GM18867 (cell line): Measurements from ENCODE around the gene ZNF618.

ENCODE experiments used
- ATAC-seq: cut with Tn5 transposase; IDR thresholded peaks from one replicate; pipeline ENCODE4 v1.9.1; 2021; ENCODE audit warnings: mild to moderate bottlenecking, moderate library complexity; ENCODE audit not compliant: unreplicated experiment

ZNF618 gene

DNA sequence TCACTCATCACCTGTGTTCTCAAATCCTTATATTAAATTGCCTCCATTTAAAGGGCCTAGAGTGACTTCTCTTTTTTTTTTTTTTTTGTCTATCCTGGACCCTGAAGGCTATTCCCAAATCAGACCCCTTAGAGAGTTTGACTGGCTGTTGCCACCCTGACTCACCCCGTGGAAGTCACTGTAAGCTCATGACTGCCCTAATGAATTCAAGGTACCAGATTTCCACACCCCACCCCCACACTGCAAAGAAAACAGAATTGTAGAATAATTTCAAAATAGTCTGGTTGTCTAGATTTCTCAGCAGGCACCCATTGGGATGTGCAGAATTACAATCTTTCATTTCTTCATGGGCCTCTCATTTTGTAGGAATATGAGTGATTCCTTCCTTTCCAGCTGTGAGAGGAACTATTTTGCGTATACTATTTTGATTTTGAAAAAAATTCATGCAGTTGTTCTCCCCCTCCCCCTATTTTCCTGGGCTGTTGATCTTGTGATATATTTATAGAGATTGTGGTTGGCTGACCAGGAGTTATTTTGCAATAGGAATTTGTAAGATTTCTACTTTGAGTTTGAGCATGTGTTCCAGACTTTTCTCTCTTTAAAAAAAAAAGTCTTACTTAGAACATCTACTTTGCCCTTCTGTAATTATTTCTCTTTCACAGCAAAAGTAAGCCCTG, 79.1 kb downstream of the ZNF618 start:
- no peak for ATAC-seq

DNA sequence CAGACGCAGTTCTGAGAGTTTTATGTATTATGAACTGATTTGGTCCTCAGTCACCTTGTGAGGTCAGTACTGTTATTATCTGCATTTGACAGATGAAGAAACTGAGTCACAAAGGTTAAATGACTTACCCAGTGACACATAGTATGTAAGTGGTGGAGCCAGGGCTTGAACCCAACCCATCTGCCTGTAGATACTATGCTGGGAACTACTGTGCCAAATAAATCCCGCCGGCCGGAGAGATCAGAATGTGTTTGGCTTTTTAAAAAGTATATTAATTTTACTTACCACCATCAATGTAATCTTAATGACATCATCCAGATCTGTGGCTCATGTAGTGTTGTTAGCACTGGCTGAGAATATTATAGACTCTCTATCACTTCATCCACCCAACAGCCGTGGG, 80.8 kb downstream of the ZNF618 start:
- ATAC-seq: no peak

DNA sequence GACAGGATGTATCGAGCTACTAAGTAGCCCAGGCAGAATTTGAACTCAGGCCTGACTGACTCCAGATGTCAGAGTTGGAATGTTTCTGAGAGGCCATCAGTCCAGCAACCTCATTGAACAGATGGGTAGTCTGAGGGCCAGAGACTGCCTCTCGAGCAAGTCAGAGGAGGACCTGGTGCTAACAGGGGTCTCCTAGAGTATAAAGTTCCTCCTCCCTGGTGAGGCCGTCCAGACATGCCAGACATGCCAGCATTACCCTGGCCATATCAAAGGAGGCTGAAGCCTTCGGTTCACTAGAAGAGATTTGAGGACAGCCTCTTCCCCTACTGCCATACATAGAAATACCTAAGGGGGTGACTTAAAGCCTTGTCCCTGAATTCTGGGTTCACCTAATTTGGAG, 81.2 kb downstream of the ZNF618 start:
- no peak for ATAC-seq

DNA sequence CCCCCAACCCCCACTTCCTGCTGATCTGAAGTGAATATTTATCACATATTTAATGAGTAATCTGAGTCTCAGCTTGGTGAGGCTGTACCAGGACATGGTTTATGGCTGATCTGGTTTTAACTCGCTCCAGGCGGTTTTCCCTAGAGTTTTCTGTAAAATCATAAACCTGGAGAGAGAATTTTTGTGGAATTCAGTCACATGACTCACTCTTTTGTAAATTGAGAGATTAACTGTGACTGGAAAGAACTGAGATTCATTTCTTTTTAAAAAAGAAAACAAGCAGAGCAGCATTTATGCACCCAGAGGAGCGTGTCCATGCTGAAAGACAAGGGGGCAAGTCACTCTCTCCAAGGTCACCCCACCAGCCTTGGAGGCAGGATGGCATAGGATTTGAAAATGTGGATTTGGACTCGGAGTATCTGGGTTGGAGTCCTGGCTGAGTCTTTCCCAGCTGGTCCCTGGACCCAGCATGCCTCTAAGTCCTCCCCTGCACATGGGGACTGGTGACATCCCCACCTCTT, 81.8 kb downstream of the ZNF618 start:
- ATAC-seq: no peak

DNA sequence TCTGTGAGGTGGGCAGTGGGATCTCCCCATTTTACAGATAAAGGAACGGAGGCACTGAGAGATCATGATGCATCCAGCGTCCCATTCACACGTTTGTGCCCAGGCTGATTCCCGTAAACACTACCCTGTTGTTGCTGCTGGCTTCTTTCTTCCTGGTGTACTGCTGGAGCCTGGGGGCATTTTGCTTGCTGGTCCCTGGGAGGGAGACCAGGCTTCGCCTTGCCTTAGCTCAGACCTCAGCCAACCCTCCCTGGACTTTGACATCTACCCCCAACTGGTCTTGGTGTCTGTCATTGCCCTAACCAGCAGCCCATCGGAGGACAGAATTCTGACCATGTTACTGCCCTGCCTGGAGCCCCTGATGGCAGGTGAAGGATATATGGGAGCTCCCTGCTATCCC, 82.4 kb downstream of the ZNF618 start:
- ATAC-seq: no peak

DNA sequence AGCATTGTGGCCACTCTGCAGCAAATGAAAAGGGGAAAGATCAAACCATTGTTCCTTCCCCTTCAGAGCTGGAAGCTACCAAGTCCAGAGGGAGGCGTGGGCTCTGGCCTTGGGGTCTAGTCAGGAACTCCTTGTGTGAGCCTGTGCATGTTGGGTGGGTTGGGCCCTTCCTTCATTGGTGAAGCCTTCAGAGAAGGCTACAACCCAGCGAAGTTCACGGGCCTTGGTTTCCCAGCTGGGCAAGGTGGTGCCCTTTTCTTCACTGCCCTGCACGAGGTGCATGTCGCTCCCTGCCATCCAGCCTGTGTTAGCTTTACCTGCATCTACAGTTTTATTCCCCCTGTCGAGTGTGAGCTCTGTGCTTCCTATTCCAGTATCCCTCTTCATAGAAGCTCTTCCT, 84.7 kb downstream of the ZNF618 start:
- no peak for ATAC-seq

DNA sequence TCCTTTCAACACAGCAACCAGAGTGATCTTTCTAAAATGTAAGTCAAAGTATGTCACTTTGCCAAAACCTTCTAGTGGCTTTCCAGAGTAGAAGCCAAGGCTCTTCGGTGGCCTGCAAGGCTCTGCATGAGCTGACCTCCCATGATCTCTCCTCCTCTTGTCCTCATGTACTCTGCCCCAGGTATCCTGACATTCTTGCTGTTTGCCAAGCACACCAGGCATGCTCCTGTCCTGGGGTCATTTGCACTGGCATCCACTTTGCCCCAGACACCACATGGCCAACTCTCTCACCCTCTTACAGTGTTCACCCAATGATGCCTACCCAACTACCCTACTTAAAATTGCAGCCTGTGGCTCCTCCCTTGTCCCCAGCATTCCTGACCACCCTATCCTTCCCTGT, 86.3 kb downstream of the ZNF618 start:
- ATAC-seq: no peak

DNA sequence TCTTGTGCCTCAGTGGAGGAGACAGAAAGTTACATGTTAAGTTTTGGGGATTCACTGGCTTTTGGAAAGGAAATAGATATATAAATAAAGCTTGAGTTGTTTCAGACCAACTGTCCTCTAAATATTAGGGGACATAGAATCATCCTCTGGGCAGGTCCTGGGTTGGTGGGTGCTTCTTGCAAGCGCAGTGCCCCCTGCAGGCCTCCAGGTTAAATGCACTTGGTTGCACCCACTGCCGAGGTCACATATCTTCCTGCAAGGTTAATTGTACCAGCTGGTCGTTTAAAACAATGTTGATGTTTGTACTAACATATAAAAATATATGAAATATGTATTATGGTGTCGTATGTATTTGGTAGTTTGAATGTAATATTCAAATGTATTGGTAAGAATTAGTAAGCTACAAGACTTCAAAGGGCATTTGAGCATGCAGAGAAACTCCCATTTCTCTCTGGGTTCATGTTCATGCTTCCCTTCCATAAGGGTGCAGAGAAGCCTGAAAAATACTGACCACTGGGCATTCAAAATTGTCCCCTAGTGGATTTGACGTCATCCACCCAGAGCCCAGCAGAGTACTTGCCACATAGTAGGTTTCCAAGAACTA, 87.0 kb downstream of the ZNF618 start:
- no peak for ATAC-seq

DNA sequence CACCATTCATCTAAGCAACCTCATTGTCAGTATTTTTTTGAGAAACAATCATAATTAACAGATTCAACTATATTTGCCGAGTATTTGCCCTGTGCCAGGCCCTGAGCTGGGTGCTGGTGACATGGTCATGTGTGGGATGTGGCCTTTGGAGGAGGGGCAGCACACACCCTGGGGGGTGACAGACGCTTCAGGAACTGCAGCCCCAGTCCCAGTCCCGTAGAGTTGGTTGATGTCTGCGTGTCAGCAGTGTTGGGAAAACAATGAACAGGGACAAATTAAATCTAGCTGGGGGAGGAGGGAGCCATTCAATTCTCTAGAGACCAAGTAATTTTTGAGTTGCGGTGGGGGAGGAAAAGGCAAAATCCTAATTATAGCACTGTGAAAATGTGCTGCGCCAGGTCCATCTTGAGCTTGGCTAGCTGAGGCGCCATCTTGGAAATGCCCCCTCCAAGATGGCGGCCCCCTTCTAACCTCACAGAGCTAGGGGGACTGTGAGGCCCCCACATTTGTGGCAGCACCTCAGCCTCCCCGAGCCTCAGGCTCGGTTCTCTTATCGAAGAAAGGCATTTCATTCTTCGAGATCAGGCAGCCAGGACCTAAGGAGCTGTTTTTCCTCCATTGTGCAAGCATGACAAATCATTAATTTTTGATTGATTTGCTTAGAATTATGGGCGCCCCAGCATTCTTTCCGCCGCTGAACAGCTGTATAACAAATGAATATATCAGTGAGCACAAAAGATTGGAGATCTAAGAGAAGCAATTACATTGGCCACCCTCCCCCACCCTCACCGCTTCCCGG, 87.8 kb downstream of the ZNF618 start:
- no peak for ATAC-seq

DNA sequence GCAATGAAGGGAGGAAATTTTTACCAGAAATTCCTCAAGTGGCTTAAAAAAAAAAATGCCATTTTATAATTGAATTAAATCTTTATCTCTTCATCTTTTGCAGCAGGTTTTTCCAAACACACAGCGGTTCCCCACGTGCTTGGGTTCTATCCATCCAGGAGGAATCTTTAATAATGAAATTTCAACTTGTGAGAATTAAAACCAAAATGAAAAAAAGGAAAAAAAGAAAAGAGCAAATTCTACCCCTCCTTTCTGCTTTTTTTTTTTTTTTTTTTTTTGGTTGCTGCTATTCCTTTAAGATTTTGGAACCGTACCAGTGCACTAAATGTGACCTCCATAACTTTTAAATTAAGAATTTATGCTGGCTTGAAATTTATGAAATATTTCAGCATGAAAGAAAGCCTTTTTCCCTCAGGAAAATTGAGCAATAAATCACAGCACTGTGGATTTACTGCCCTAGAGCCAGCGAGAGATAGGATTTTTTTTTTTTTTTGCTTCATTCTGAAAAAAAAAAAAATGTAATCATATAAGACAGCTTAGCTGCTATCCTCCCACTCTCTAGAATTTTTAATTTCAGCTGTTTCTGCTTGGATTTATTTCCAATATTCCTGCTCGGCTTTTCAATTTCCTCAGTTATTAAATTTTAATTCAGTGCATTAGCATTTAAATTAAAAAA, 88.5 kb downstream of the ZNF618 start:
- ATAC-seq: no peak

DNA sequence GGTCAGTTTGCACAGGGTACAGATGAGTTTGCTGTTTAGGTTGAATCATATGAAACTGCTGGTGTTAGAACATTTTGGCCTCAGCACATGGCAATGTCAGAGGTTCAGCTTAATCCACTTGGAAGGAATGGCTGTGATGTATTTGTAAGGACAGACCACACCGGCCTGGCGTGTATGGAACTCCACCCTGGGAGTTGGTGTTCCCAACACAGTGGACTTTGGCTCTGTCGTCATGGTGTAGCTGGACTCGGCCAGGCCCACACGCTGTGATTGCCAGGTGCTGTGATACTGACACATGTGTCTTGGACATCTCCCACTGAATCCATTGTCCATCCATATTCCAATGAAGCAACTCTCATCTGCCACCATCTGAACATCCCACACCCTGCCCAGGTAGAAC, 90.3 kb downstream of the ZNF618 start:
- no peak for ATAC-seq

DNA sequence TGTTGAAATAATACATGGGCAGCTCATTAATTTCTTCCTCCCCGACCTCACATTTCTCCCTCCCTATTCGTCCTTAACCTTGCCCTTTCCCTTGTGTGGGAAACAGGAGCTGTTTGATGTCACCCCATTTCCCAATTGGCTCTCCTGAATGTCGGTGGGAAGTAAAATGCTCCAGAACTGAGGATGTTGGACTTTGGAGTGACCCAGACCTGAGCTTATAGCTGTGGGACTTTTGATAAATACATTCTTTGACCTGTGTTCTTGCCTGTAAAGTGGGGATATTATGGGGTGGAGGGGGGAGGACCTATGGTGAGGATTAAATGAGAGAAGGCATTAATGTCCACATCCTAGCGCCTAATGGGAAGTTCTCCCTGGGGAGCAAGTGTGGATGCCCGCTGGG, 91.3 kb downstream of the ZNF618 start:
- no peak for ATAC-seq

DNA sequence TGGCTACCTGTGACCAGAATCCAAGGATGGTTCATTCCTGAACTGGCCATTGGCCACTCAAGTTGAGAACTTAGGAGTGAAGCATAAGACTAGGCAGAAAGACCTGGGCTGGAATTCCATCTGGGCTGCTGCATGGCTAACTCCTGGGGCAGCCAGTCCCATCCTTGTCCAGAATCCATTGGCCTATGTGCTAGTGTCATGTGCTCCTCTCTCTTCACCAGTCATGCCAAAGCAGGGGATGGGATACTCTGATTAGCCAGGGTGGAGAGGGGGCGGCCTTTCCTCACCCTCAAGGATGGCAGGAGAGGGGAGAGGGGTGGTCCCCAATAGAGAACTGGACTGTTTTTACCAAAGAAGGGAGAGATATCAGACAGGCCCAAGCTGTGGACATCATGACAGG, 93.2 kb downstream of the ZNF618 start:
- ATAC-seq: no peak

DNA sequence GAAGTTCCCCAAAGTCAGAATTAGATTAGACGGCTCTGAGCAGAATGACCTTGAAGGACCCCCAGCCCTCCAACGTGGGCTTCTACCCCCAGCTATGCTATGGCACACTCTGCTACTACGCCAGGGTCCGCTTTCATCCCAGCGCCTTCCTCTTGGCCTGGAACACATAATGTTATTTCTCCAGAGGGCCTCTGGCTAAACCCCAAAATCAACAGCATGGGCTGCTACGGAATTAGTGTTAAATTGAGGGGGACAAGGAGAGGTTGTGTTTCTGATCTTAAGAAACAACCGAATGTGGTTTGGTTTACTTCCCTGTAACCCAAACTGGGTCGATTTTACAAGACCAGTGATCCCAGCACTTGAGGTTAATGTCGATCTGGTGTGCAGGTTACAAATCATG, 97.1 kb downstream of the ZNF618 start:
- ATAC-seq: no peak

DNA sequence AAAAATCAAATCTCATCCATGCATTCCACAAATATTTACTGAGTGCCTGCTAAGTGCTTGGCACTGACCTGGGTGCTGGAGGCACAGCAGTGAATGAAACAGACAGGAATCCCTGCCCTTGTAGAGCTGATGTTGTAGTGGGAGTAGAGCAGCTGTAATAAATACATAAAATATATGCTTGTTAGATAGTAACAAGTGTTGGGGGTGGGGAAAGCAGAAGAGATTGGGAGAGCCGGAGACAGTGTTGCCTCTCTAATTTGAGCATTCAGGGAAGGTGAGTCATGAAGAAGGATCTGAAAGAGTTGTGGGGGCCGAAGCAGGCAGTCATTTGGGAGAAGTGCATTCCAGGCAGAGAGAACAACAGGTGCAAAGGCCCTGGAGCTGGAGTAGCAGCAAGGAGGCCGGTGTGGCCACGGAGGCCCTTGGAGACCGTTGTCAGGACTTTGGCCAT, 97.9 kb downstream of the ZNF618 start:
- no peak for ATAC-seq

DNA sequence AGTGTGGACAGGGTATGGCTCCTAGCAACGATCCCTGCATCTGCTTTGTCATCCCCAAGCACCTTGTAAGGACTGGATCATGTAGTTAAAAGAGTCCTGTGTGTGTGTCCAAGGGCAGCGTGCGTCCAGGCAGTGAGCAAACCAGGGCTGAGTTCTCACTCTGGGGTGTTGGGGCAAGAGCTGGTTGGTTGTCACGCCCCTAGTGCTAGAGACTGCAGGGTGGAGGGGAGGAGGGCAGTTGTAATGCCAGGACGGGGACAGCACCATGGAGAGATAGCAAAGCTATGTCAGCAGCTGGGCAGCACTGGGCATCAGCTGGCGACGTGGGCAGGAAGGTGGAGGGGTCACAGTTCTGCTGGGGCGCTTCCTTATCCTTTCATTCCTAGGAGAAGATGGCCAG, 100.8 kb downstream of the ZNF618 start:
- ATAC-seq: no peak

DNA sequence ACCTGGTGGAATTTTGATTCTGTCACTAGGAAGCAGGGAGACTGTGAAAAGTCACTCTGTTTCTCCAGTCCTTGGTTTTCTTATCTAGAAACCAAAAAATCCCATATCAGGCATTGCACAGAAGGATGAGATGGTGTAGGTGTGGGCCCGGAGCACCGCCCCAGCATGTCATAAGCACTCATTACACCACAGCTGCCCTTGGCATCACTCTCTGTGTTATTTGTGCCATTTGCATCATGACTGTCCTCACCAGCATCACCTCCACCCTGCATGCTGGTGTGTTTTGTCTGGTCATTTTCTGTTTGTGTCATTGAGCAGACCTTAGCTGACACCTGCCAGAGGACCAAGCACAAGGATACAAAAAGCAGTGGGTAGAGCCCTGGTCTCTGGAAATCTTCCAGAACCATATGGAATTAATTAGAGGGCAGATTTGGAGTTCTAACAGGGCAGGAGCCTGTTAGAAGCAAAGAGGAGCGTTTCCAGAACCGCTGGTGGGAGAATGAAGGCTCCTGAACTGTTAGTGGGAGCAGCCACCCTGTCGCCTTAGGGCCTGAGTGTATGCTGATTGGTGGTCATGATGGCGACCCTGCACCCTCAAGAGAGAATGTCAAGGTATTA, 102.7 kb downstream of the ZNF618 start:
- ATAC-seq: no peak

DNA sequence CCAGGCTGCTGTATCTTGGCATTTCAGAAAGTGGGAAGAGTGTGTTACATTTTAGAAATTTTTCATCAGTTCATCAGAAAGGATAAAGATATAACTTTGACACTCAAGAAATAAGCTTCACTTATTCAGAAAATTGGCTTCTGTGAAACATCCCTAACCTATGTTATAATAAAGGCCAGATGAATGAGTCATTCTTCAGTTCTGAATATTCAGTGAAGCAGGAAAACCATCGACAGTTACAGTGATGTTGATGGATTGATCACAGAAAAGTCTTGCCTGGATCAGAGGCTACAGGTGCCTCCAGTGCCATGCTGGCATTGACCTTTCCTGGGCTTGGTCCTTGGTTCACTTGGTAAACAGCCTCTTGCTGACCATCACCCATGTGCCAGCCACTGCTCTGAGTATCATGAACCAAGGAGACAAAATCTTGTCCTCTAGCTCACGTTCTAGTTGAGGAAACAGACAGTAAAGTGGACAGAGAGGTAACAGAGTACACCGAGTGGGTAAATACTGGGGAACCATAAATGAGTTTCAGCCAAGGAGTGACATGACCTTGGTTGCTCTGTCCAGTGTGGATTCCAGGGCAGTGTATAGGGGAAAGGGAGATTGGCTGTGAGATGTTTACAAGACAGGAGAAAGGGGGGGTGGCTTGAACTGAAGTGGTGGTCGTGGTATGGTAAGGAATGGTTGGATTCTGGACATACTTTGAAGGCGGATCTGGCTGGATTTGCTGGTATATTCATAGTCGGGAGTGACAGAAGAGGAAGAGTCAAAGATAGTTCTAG, 103.4 kb downstream of the ZNF618 start:
- ATAC-seq: no peak

DNA sequence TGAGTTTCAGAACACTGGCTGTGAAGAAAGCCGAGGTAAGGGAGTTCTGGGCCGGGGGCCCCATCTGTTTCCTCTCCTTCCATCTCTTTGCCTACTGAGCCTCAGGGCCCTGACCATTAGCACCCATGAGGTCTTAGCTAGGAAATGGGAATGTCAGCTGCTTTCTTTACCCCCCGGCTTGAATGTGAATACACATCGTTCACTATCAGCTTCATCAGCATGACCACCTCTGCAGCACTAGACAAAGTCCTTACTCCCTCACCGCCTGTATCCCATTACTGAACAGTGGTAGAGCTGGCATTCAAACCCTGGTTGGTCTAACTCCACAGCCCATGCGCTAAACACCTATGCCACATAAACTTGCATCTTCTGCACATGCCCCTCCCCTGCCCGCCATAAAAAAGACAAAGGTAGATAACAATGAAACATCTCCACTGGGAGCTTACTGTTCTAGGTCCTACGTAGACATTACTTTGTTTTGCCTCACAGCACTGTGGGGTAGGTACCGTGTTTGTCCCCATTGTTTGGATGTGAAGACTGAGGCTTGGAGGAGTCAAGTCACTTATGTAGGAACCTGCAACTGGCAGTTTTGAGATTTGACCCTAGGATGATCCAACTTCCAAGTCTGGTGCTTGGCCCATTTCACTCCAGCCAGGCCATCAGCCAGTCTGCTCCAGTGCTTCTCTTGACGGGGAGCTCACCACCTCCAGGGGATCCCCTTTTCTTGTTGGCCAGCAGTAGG, 108.7 kb downstream of the ZNF618 start:
- no peak for ATAC-seq
